IMR-90 (cell line): Measurements from ENCODE around the gene MRPL21.

ENCODE experiments used
- CTCF ChIP-seq: conservative IDR thresholded peaks from 2 replicates; pipeline ENCODE4 v1.5.1; 2012; ENCODE audit warnings: mild to moderate bottlenecking, low read depth, low read length, improper control_type of control experiment
- RAD21 ChIP-seq: IDR thresholded peaks from 2 replicates; pipeline ENCODE4 v1.6.1; 2012; ENCODE audit warnings: low read length, improper control_type of control experiment
- RFX5 ChIP-seq: IDR thresholded peaks from 2 replicates; pipeline ENCODE4 v1.8.0; 2012; ENCODE audit warnings: low read depth, mild to moderate bottlenecking, low read length, moderate library complexity

- TF ChIP-seq CTCF (no peak), RAD21 (no peak), RFX5 (no peak)
Observed at GRCh38 chr11:68950762-68951161, 47.1 kb upstream of the MRPL21 start.
